ENCODE results near the gene ATP5ME. TPM values are rescaled to one million over a fixed set of nuclear protein-coding genes. Genes with fewer than 3 reads are reported as not detected.

ATP5ME gene
- total and polyA plus RNA-seq, 2 of the 13 experiments (the other 11 are each of a cell fraction or from before 2014, with no cell fraction given) = 305 to 753 TPM

GRCh38 chr4:658681-659667 lies 15.1 kb downstream of the ATP5ME start (continued):
- TF ChIP-seq ZNF530 (CRISPR knock-in tag; IDR thresholded peaks at IDR 0.05; ENCODE audit: low read depth) (no peak), ZFY (CRISPR knock-in tag; IDR thresholded peaks at IDR 0.05) (no peak), FUBP1 (CRISPR knock-in tag; IDR thresholded peaks at IDR 0.05; ENCODE audit: borderline replicate concordance) (no peak), FOXP4 (CRISPR knock-in tag; IDR thresholded peaks at IDR 0.05) (peak; percentile 85), ZNF326 (CRISPR knock-in tag; IDR thresholded peaks at IDR 0.05; ENCODE audit: borderline replicate concordance) (no peak), BCLAF1 (IDR thresholded peaks at IDR 0.05) (no peak), ZNF607 (CRISPR knock-in tag; IDR thresholded peaks at IDR 0.05; ENCODE audit: borderline replicate concordance) (no peak), ZNF512 (CRISPR knock-in tag; IDR thresholded peaks at IDR 0.05) (no peak), THAP7 (CRISPR knock-in tag; IDR thresholded peaks at IDR 0.05) (peak; percentile 65; the same call in 1 of the 2 replicates), MIER3 (CRISPR knock-in tag; IDR thresholded peaks at IDR 0.05; ENCODE audit: borderline replicate concordance) (no peak), ZNF230 (CRISPR knock-in tag; IDR thresholded peaks at IDR 0.05) (no peak), HIC2 (CRISPR knock-in tag; IDR thresholded peaks at IDR 0.05; ENCODE audit: low read depth) (no peak), ZNF639 (CRISPR knock-in tag; conservative IDR thresholded peaks at IDR 0.05) (no peak)

All from HepG2 (cell line).